IPS-11a (cell line): Measurements from ENCODE around the gene UVSSA.
"Not testable (repeated sequence)": the region's sequence is repeated elsewhere in the genome, so short reads cannot be mapped to it uniquely, and the experiment has no call there.

Source experiments
- H3K4me3 ChIP-seq: one replicate; pipeline ENCODE4 v1.5.1; 2013; ENCODE audit warnings: low read depth, low read length, control low read depth

The UVSSA gene

GRCh38 chr4:1360423-1361283, 13.6 kb downstream of the UVSSA start:
- no peak overlapping the region for H3K4me3 ChIP-seq

- H3K4me3 ChIP-seq = no peak overlapping the region
These were observed 14.4 kb downstream of the UVSSA start for GRCh38 chr4:1361431-1361830.

- H3K4me3 ChIP-seq = no peak overlapping the region
These were observed 15.0 kb downstream of the UVSSA start for GRCh38 chr4:1362046-1362445.

- H3K4me3 ChIP-seq = no peak overlapping the region
These were observed 15.5 kb downstream of the UVSSA start for GRCh38 chr4:1362521-1362920.

DNA sequence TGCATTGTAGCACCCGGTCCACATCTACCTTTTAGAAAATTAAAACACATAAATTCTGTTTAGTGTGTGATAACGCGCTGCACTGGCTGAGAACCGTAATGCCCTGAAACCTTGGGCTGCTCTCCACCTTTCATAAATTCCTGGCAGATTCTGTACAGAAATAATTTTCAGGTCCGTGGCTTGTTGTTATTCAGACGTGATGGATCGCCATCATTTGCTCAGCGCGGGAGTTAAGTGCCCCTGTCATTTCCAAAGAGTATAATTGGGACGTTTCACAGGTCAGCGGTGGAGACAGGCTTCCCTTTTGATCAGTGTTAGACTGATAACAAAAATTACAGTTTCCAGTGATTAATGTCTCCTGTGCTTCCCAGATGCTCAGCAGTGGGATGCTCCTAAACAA, 16.5 kb downstream of the UVSSA start:
- H3K4me3 ChIP-seq = no peak overlapping the region

GRCh38 chr4:1364217-1364616, 17.2 kb downstream of the UVSSA start:
- H3K4me3 ChIP-seq = no peak overlapping the region

DNA sequence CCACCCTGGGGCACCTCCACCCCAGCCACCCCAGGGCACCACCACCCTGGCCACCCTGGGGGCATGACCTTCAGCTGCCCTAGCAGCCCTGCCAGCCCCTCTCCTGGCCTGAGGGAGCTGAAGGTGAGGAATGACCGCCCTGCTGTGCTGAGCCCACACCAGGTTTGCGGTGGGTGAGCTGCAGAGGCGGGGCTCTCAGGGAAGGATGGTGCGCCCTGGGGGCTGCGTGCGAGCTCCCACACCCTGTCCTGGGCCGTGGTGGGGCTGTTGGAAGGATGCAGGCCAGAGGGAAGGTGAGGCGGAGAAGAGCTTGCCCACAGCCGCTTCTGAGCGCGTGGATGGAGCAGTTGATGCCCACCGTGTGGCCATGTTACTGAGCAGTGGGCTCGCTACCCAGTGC, 17.7 kb downstream of the UVSSA start:
- no peak overlapping the region for H3K4me3 ChIP-seq

DNA sequence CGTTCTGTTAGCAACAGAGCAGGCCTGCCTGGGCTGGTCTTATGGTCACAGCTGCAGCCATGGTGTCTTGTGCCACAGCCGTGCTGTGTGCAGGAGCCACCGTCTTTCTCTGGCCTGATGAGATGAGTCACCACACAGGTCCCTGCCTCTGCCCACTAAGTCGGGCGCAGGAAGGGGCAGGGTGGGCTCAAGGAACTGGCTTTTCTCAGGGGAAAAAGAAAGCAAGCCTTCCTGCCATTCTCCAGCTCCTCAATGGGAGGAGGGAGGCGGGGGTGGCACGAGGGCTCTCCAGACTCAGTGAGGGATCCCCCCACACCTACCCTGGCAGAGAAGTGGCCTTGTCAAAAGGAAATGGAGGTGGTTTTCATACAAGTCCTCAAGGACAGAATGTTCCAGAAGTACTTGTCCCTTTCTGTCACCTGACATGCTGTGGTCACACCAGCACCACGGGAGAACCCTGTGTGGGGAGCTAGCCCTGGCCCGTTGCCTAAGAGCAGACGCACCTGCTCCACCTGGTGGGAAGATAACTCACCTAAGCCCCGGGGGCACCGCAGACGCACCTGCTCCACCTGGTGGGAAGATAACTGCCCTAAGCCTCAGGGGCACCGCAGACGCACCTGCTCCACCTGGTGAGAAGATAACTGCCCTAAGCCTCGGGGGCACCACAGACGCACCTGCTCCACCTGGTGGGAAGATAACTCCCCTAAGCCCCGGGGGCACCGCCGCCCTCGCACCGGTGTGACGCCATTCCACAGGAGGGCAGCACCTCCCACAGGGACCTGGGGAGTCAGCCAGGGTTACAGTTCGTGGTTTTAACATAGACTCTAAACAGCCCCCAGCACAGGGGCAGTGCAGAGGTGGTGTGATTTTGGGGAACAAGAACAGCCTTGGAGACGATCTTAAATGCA, 18.5 kb downstream of the UVSSA start:
- H3K4me3 ChIP-seq = no peak overlapping the region

DNA sequence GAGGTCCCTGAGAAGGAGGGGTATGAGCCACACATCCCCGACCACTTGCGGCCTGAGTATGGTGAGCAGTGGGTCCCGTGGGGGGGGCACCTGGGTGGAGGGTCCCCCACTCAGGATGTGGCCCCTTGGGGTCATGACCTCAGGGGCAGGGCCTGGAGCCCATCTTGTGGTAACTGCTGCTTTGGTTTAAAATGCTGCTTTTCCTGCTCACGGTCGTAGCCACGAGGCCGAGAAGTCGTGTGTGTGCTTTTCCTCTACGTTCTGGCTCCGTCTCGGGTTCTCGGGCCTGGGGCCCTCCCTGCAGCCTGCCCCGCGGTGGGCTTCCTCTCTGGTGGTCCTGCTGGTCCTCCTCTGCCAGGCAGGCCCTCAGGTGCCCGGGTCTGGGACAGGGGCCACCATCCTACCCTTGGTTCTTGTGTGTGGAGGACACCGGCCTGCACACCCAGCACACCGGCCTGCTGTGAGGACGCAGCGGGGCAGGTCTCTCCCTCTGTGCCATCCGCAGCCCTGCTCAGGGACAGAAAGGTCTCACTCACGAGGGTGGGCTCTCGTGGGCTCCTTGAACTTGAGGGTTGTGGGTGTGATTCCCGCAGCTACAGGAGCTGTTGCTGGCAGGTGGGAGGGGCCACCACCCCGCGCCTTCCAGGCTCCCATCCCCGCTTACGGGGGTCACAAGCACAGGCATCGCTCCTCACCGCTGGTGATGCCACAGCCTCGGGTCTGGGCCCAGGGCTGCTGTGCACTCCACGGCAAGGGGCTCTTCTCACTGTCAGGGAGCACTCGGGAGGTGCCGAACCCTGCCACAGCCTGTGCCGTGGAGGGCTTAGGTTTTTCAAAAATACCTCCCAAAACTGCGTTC, 19.6 kb downstream of the UVSSA start:
- no peak overlapping the region for H3K4me3 ChIP-seq

- H3K4me3 ChIP-seq = no peak overlapping the region
These were observed 20.4 kb downstream of the UVSSA start for GRCh38 chr4:1367230-1367935.

- H3K4me3 ChIP-seq = no peak overlapping the region
These were observed 20.9 kb downstream of the UVSSA start for GRCh38 chr4:1367936-1368289.

- no peak overlapping the region for H3K4me3 ChIP-seq
These were observed 21.5 kb downstream of the UVSSA start for GRCh38 chr4:1368421-1369090.

- no peak overlapping the region for H3K4me3 ChIP-seq
These were observed 22.1 kb downstream of the UVSSA start for GRCh38 chr4:1369091-1369450.

DNA sequence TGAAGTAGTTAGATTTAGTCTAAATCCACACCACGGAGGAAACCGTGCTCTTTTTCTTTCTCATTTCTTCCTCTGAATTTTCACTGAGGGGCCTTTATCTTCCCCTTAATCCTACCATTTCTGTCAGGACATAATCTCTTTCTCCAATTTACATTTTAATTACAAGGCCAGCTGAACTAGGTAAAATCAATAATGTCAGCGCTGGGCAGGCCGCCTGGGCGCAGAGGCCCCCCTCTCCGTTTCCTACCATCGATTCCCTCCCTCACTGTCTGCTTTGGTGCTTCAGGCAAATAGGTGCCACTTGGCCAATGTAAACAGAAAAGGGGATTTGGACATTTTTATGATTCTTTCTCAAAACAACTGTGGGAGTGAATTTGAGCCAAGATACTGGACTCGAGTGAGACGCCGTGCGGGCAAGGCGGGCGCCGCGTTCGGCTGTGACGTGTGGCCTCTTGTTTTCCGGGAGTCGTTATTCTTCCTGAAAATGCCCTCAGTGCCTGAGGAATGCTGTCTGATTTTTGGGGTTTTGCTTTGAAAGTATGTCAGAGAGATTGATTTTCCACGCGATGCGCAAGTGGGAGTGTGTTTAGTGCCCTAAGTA, 22.6 kb downstream of the UVSSA start:
- H3K4me3 ChIP-seq = no peak overlapping the region

DNA sequence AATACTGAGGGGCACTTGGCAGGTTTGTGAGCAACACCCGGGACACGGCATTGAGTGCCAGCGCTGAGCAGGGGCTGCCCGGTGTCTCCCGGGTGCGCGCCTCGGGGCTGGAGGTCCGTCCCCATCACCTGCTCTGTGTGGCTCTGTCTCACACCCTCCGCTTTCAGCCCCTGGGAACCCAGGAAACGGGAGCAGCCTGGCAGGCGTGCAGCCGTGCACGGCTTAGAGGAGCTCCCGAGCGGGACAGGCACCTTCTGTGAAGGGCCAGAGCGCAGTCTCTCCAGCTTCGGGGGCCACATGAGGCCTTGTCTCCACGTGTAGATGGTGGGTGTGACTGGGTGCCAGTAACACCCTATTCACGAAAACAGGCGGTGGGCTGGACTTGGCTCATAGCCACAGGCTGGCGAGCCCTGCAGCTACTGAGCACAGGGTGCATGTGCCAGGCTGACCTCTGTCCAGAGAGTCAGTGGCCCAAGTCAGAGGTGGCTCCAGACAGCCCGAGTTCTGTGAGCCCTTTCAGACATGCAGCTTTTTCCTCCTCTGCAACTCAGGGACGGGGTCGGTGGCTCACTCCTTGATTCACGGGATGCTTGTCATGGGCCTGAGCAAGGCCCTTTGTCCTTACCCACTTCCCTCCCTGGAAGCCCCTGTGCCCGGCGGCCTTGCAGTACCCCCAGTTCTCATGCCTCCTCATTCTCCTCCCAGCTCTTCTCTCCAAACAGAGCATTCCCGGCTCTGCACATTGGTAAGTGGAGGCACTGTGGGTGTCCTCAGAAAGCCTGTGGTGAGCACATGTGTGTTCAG, 23.5 kb downstream of the UVSSA start:
- H3K4me3 ChIP-seq = no peak overlapping the region

DNA sequence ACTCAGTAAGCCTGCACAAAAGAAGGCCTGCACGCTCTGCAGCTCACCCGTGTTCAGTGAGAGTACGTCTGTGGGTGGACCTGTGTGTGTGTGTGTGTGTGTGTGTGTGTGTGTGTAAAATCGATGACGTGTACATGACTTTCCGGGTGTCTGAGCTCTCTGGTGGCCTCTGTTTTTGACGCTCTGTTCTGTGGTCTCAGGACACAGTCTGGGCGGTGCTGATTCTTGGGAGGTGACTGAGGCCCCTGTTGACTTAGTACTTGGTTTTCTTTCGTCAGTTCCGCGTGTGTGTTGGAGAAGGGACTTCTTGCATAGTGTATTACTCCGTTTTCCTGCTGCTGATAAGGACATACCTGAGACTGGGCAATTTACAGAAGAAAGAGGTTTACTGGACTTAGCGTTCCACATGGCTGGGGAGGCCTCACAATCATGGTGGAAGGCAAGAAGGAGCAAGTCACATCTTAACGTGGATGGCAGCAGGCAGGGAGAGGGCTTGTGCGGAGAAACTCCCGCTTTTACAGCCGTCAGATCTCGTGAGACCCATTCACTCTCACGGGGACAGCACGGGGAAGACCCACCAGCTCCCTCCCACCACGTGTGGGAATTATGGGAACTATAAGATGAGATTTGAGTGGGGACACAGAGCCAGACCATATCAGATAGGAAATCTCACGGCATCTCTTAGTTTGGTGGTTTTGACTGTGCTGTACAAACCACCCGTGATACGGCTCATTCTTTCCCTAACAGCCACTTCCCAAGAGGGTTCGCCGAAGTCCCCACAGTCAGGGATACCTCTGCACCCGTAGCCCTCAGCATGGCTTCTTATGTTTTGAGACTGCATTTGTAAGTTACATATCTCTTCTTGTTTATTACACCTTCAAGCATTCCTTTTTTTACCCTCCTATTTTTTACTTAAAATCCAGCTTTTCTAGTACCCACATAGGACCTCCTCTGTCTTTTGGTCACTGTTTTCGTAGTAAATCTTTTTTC, 24.5 kb downstream of the UVSSA start:
- H3K4me3 ChIP-seq = no peak overlapping the region

DNA sequence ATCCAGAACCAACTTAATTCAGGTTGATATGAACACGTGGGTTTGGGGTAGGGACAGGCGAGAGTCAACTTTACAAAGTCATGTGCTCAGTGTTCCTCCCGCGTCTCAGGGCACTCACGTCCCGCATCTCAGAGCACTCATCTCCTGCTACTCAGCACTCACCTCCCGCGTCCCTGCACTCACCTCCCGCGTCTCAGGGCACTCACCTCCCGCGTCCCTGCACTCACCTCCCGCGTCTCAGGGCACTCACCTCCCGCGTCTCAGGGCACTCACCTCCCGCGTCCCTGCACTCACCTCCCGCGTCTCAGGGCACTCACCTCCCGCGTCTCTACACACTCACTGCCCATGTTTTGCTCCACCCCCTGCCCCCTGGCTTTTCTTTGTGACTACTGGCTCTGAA, 25.6 kb downstream of the UVSSA start:
- H3K4me3 ChIP-seq = not testable (repeated sequence)
